Left lung (tissue), 10 donors: ENCODE data around the gene DISP2. TPM values are rescaled to one million over a fixed set of nuclear protein-coding genes. Genes with fewer than 3 reads are reported as not detected.

Experiments
- ATAC-seq: fragments of 200-7000 bp; cut with Tn5 transposase; one replicate; pipeline ENCODE4 v1.9.1; 2020; ENCODE audit warnings: moderate library complexity
- DNase-seq, 4 donors: peaks; one replicate each; pipeline ENCODE4 v3.0.0-alpha.2; 2013 to 2020
- H3K27ac ChIP-seq, 2 donors: fragments of 200-600 bp; sonication (generic) in 1 of 2; one replicate each; pipeline versions ENCODE4 v1.5.0 to v1.8.0; 2020 to 2021
- H3K27me3 ChIP-seq, 2 donors: fragments of 200-600 bp; sonication (generic) in 1 of 2; one replicate each; pipeline versions ENCODE4 v1.5.0 to v1.8.0; 2020 to 2021
- H3K36me3 ChIP-seq, 2 donors: fragments of 200-600 bp; sonication (generic) in 1 of 2; one replicate each; pipeline versions ENCODE4 v1.5.0 to v1.8.0; 2020 to 2021
- H3K4me1 ChIP-seq, 2 donors: fragments of 200-600 bp; one replicate each; pipeline ENCODE4 v1.8.0; 2021
- H3K4me3 ChIP-seq, 2 donors: fragments of 200-600 bp; sonication (generic) in 1 of 2; one replicate each; pipeline versions ENCODE4 v1.5.0 to v1.8.0; 2020 to 2021; ENCODE audit warnings: mild to moderate bottlenecking in 1 of 2
- H3K9me3 ChIP-seq, 2 donors: fragments of 200-600 bp; sonication (generic) in 1 of 2; one replicate each; pipeline versions ENCODE4 v1.5.0 to v1.8.0; 2020 to 2021
- intact Hi-C, 2 donors: fragments of 100-400 bp; cut with DNase I; formaldehyde crosslinking; loops; one replicate each; pipeline versions ENCODE4 v1.11.2 to v1.14.2; 2022
- polyA plus RNA-seq, 6 donors: library from polyadenylated mRNA; unstranded; fragments of 120-200 nt; gene quantifications; one replicate each; pipeline ENCODE4 v1.2.1, GENCODE V29; 2013; ENCODE audit not compliant: insufficient read length in 6 of 6
- total RNA-seq, 2 donors: library from RNA; stranded (reverse); fragmentation: NEBNext Ultra II Directional; extraction: Animal tissue kit (Norgen Biotek cat#: 25700); gene quantifications; one replicate each; pipeline ENCODE4 v1.2.1, GENCODE V29; 2021
- TF ChIP-seq, protein P1 (sequence below), 2 donors: fragments of 200-600 bp; sonication (generic) in 1 of 2; IDR thresholded peaks; one replicate each; pipeline versions ENCODE4 v1.5.0 to v1.8.0; 2021; ENCODE audit warnings: antibody characterized with exemption in 2 of 2
- donor health status: DM: no; HTN: yes; CAD: no.
- donor health status: DM: no; HTN: no; CAD: no.

Gene DISP2
- total and polyA plus RNA-seq, 8 donors, result 0.61 to 3.1 (median 1.6) TPM

DNA sequence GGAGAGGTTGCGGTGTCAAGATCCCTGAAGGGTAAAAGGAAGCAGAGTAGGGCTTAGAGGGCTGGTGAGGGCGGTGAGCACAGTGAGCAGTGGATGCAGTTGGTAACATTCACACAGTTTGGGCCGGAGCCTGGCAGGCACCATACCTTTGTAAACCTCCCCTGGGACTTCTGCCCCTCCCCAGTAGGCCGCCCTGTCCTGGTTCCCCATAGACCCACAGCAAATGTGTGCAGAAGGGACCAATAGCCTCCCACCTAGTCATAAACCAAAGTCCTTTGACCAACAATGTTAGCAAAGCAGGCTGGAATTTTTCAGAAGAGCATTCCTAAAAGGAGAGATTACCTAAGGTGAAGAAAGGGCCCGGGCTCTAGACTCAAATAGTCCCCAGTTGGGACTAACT, 8.9 kb upstream of the DISP2 start:
- Histone ChIP-seq H3K36me3 (no peaks in the 10 kb centered on the region), H3K9me3 (no peaks in the 10 kb centered on the region), H3K4me1 (peaks cover 0 to 6% of the 10 kb centered on the region in 2 donors), H3K27me3 (no peaks in the 10 kb centered on the region), H3K27ac (no peak overlapping the region), H3K4me3 (no peak overlapping the region)
- intact Hi-C loops, result no loop called here
- DNase-seq (no peak), ATAC-seq (no peak)
- TF ChIP-seq, protein P1, sequence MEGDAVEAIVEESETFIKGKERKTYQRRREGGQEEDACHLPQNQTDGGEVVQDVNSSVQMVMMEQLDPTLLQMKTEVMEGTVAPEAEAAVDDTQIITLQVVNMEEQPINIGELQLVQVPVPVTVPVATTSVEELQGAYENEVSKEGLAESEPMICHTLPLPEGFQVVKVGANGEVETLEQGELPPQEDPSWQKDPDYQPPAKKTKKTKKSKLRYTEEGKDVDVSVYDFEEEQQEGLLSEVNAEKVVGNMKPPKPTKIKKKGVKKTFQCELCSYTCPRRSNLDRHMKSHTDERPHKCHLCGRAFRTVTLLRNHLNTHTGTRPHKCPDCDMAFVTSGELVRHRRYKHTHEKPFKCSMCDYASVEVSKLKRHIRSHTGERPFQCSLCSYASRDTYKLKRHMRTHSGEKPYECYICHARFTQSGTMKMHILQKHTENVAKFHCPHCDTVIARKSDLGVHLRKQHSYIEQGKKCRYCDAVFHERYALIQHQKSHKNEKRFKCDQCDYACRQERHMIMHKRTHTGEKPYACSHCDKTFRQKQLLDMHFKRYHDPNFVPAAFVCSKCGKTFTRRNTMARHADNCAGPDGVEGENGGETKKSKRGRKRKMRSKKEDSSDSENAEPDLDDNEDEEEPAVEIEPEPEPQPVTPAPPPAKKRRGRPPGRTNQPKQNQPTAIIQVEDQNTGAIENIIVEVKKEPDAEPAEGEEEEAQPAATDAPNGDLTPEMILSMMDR (IDR thresholded peaks at IDR 0.05), result no peak

DNA sequence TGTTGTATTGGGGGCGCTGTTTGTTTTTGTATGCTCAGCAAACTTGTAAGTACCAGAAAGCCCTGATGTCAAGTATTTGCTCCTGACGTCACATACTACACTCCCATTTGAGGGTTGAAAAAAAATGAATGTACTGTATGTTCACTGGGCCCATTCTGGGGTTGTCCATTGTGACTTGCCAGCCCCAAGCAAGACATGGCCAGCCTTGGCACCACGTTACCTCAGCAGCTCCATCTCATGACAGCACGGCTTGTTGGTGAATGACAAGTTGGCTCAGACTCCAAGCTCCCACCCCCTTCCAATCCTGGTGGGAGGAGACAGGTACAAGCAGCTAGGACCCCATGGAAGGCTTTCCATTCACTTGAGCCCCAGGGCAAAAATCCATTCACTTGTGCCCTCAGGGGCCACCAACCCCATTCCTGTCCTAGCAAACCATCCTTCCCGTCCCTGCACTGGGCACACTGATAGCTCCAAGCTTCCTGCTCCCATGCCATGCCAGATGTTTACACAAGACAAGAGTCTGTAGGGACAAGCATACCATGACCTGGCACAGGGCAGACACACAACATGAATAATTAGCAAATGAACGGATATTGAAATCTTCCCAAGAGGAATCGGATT, 5.6 kb upstream of the DISP2 start:
- Histone ChIP-seq H3K36me3 (no peaks in the 10 kb centered on the region), H3K9me3 (no peaks in the 10 kb centered on the region), H3K4me3 (no peak overlapping the region), H3K27ac (no peak overlapping the region), H3K4me1 (peaks cover 0 to 4% of the 10 kb centered on the region in 2 donors), H3K27me3 (no peaks in the 10 kb centered on the region)
- DNase-seq (no peak), ATAC-seq (no peak)
- intact Hi-C loops, result no loop called here
- TF ChIP-seq, protein P1 (IDR thresholded peaks at IDR 0.05), result no peak

DNA sequence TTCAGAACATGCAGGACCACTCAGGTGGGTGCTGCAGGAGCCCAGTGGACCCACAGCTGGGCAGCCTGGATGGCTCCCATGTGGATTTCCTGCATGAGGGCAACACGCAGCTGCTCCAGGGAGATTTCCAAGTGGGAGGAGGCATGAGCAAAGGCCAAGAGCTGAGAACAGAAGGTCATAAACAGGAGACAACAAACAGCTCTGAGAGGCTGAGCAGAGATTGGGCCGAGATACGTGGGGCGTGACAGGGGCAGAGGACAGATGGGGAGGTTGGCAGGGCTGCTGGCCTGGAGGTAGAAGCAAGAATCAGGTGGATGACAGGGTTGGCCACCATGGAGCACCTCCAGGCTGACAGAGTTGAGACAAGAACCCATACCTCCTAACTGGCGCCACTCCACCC, 4.3 kb upstream of the DISP2 start:
- DNase-seq, result no peak
- H3K4me3 ChIP-seq, result no peak overlapping the region
- H3K4me1 ChIP-seq, result peaks cover 0 to 15% of the 10 kb centered on the region in 2 donors
- peaks cover 0 to 1% of the 10 kb centered on the region in 2 donors for H3K27me3 ChIP-seq
- intact Hi-C loops, result no loop called here
- H3K27ac ChIP-seq, result no peak overlapping the region
- ATAC-seq, result no peak
- no peaks in the 10 kb centered on the region for H3K9me3 ChIP-seq
- H3K36me3 ChIP-seq, result no peaks in the 10 kb centered on the region
- TF ChIP-seq, protein P1 (IDR thresholded peaks at IDR 0.05), result no peak

DNA sequence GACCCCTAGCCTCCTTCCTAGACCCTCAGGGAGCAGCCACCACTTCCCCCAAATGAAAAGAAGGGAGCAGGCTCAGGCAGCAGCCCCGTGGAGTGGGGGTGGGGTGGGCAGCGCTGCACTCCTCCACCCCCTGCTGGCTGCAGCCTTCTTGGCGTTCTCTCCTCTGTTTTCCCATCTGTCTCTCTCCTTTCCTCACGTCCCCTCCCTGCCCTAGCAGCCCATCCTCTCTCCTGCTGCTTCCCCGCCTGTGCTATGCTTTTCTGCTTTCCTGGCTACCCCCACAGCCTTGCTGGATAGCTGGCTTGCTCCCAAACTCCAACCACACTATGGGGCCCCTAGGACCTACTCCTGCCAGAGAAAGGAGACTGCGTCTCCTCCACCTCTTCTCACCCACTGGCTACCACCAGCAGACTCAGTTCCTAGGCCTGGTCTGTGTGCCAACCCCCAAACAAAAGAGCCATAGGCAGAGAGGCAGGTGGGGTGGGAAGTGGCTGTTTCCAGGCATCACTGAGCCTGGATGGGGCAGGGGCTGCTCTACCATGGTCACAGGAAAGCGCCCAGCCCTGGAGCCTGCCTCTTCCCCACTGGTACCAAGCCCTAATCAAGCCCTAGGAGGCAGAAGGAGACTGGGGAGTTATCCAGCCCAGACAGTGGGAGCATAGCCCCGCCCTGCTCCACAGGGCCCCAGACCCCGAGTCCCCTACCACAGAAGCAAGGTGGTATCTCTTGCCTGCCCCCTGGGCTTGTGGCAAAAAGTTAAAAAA, 3.4 kb upstream of the DISP2 start:
- TF ChIP-seq, protein P1 (IDR thresholded peaks at IDR 0.05), result peak in 1 of 2 donors; percentile 14
- H3K4me3 ChIP-seq, result no peak overlapping the region

DNA sequence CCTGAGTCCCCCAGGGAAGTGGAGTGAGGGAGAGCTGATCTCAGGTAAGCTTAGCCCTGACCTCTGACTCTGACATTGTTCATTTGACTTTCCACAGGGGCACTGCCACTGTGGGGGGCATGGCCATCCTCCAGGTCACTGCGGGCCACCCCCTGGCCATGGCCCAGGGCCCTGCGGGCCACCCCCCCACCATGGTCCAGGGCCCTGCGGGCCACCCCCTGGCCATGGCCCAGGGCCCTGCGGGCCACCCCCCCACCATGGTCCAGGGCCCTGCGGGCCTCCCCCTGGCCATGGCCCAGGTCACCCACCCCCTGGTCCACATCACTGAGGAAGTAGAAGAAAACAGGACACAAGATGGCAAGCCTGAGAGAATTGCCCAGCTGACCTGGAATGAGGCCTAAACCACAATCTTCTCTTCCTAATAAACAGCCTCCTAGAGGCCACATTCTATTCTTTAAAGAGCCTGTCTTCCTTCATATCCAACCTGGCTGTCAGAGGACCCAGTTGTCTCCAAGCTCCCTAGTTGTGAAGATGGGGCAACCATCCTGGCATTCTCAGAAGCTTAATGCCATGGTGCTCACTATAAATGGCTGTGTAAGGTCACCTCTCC, 1.9 kb upstream of the DISP2 start:
- Histone ChIP-seq H3K27ac (no peak overlapping the region), H3K36me3 (no peaks in the 10 kb centered on the region), H3K9me3 (no peaks in the 10 kb centered on the region), H3K4me1 (peaks cover 0 to 19% of the 10 kb centered on the region in 2 donors), H3K4me3 (no peak overlapping the region), H3K27me3 (peaks cover 0 to 6% of the 10 kb centered on the region in 2 donors)
- TF ChIP-seq, protein P1 (IDR thresholded peaks at IDR 0.05), result no peak
- intact Hi-C loops, result no loop called here
- ATAC-seq (no peak), DNase-seq (no peak)

More for the DNA sequence above, 3.4 kb upstream of the DISP2 start:
- no peak for DNase-seq
- peaks cover 0 to 6% of the 10 kb centered on the region in 2 donors for H3K27me3 ChIP-seq
- H3K27ac ChIP-seq, result no peak overlapping the region
- no peaks in the 10 kb centered on the region for H3K36me3 ChIP-seq
- H3K9me3 ChIP-seq, result no peaks in the 10 kb centered on the region
- intact Hi-C loops, result no loop called here
- ATAC-seq, result peak; percentile 8
- peaks cover 0 to 19% of the 10 kb centered on the region in 2 donors for H3K4me1 ChIP-seq
